ENCODE data around the gene CEP135.

- TF ChIP-seq CTCF (IDR thresholded peaks at IDR 0.05 in 2 of 3, conservative IDR thresholded peaks at IDR 0.05 in 1 of 3; ENCODE audit: borderline replicate concordance in 1 of 3, insufficient read depth in 1 of 3, low read depth in 2 of 3, low read length in 2 of 3), result no peak
- no peak for TF ChIP-seq EZH2 (IDR thresholded peaks at IDR 0.05)
Measured at GRCh38 chr4:55941881-55942396, 6.8 kb upstream of the CEP135 start.
